Epithelial cell of esophagus (primary cell): Measurements from ENCODE around the gene HTR3B.

Experiments
- DNase-seq: peaks from one replicate; pipeline ENCODE4 v3.0.0; 2010; ENCODE audit warnings: low read depth
- H3K4me3 ChIP-seq: 2 replicates; pipeline ENCODE4 v1.5.1; 2011; ENCODE audit warnings: mild to moderate bottlenecking, low read length, control low read depth
- TF ChIP-seq, protein P1 (sequence below): IDR thresholded peaks from 2 replicates; pipeline ENCODE4 v1.5.1; 2011; ENCODE audit warnings: low read depth, mild to moderate bottlenecking, low read length, control low read depth, inconsistent platforms; ENCODE audit not compliant: insufficient read depth; ENCODE audit errors: missing control alignments

Gene HTR3B

DNA sequence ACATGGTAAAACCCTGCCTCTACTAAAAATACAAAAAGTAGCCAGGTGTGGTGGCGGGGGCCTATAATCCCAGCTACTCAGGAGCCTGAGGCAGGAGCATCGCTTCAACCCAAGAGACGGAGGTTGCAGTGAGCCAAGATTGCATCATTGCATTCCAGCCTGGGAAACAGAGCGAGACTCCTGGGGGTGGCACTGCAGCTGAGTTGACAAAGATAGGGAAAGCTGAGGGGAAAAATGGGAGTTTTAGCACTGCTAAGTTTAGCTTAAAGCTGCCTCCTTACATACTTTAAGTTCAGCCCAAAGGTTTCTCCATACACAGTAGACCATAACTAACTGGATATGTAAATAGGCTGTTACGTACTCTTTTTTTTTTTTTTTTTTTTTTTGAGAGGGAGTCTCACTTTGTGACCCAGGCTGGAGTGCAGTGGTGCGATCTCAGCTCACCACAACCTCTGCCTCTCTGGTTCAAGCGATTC is 20.2 kb upstream of the HTR3B start:
- TF ChIP-seq, protein P1, sequence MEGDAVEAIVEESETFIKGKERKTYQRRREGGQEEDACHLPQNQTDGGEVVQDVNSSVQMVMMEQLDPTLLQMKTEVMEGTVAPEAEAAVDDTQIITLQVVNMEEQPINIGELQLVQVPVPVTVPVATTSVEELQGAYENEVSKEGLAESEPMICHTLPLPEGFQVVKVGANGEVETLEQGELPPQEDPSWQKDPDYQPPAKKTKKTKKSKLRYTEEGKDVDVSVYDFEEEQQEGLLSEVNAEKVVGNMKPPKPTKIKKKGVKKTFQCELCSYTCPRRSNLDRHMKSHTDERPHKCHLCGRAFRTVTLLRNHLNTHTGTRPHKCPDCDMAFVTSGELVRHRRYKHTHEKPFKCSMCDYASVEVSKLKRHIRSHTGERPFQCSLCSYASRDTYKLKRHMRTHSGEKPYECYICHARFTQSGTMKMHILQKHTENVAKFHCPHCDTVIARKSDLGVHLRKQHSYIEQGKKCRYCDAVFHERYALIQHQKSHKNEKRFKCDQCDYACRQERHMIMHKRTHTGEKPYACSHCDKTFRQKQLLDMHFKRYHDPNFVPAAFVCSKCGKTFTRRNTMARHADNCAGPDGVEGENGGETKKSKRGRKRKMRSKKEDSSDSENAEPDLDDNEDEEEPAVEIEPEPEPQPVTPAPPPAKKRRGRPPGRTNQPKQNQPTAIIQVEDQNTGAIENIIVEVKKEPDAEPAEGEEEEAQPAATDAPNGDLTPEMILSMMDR, result no peak
- H3K4me3 ChIP-seq, result no peak overlapping the region
- peak; percentile 39 for DNase-seq

DNA sequence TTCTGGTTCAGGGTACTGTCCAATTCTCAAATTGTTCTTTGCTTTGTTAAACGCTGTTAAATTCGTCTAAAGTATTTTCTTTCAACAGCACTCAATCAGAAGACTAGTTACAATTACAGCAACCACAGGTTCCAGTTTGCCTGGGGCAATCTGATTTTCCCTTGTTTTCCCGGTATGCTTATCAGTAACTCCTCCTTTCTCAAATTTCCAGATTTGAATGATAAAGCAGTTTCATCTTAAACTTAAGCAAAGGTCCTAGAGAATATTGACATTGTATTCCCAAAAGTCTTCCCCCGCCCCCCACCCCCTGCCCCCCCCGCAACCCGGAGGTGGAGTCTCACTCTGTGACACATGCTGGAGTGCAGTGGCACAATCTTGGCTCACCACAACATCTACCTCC is 18.7 kb upstream of the HTR3B start:
- peak; percentile 38 for DNase-seq
- TF ChIP-seq, protein P1, result no peak
- H3K4me3 ChIP-seq, result no peak overlapping the region

DNA sequence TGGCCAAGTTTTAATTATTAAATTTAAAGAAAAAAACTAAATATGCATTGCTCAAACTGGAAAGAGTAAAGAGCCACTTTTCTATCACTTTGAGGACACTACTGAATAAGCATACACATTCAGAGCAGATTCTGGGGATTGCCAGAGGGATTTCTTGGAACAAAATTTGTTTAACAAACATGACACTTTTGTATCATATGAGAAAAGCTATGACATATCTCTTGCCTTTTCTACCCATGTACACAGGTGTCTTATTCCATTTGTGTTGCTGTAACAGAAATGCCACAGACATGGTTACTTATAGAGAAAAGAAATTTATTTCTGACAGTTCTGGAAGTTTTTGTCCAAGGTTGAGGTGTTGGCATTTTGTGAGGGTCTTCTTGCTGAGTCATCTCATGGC is 15.7 kb upstream of the HTR3B start:
- TF ChIP-seq, protein P1, result no peak

DNA sequence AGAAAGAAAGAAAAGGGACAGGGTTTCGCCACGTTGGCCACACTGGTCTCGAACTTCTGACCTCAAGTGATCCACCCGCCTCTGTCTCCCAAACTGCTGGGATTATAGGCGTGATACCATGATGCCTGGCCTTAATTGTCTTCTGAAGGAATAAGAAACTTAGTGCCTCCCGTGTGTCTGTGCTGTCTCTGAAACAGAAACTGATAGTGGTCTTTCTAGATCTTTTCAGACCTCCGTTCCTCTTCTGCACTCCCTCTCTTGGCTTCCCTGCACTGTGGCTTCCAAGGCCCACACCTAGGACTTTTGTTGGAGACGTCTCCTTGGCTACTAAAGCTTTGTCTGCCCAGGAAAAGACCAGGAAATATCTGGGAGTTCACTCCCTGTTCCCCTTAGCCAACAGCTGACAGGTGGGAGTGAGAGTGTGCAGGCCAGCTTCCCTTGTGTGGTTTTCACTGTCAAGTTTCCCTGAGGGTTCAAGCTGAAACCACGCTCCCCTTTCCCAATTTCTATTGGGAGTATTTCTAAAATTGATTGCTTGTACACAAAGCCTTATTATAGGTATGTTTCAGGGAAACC is 10.1 kb upstream of the HTR3B start:
- no peak for DNase-seq
- TF ChIP-seq, protein P1, result no peak
- no peak overlapping the region for H3K4me3 ChIP-seq

More for the DNA sequence above, 15.7 kb upstream of the HTR3B start:
- no peak for DNase-seq
- H3K4me3 ChIP-seq, result no peak overlapping the region

DNA sequence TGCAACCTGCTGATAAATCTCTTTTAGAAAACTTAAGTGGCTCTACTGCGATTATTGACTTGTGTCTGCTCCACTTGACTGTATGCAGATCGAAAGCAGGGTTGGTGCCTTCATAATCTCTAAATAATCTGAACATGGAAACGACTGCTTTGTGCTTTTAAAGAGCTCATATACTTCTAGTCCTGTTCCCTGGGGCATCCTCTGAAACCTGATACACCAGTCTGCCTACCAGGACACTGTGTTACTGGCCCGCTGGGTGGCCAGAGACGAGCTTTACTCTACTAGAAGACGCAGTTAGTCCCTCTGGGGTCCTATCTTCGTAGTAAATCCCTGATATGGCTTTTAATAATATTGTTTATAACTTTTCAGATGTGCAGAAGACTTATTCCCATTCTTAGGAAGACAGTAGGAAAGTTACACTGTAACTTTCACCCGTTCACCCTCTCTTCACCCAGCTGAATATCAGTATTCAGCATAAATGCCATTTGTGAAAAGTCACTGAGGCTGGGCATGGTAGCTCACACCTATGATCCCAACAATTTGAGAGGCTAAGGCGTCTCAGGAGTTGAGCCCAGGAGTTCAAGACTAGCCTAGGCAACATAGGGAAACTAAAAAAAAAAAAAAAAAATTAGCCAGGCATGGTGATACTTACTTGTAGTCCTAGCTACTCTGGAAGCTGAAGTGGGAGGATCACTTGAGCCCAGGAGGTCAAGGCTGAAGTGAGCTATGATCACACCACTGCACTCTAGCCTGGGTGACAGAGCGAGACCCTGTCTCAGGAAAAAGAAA is 9.0 kb upstream of the HTR3B start:
- TF ChIP-seq, protein P1, result no peak
- H3K4me3 ChIP-seq, result no peak overlapping the region
- no peak for DNase-seq

DNA sequence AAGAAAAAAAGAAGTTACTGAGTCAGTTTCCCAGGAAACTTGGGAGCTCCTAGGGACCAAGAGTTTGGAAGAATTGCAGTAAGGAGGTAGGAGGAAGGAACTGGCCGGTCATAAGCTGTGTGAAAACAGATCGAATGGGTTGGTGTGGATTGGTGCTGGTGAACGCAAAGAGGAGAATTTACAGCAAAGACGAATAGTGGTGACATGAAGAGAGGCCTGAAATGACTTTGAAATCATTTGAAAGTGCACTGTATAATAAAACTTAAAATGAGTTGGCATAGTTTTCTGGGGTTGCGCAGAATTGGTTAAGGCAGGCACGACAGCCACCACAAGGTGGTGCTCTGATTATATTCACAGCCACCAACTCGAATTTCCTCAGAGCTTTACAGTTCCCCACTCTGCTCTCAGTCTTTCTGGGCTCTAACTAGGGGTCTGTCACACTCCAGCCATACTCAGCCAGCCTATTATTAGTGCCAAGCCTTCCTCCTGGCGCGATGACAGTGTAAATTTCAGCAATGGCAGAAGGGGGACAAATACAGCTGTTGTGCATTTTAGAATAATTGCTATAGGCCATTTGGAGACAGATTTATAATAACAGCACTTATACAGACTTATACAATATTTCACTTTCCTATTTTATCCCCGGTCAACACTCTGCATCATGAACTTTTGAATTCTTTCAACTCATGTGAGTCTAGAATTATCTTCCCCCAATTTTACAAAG is 8.3 kb upstream of the HTR3B start:
- TF ChIP-seq, protein P1, result peak; percentile 79

More for the DNA sequence above, 8.3 kb upstream of the HTR3B start:
- DNase-seq, result peak; percentile 49
- H3K4me3 ChIP-seq, result no peak overlapping the region
